ENCODE measurements around the gene ELANE. TPM values are rescaled to one million over a fixed set of nuclear protein-coding genes. Genes with fewer than 3 reads are reported as not detected.

The ELANE gene
- 0.81 TPM for total RNA-seq

- no peak for DNase-seq (ENCODE audit: low spot score)
Measured at GRCh38 chr19:852136-853013, at the start of gene ELANE. ELANE (plus strand) TSS chr19:852303; CDS start chr19:852329, 26 bp downstream.

- no peak for DNase-seq (ENCODE audit: low spot score)
Measured at GRCh38 chr19:802498-803098, 49.5 kb upstream of the ELANE start.

- no peak for DNase-seq (ENCODE audit: low spot score)
Measured at GRCh38 chr19:803099-803561, 49.0 kb upstream of the ELANE start.

DNA sequence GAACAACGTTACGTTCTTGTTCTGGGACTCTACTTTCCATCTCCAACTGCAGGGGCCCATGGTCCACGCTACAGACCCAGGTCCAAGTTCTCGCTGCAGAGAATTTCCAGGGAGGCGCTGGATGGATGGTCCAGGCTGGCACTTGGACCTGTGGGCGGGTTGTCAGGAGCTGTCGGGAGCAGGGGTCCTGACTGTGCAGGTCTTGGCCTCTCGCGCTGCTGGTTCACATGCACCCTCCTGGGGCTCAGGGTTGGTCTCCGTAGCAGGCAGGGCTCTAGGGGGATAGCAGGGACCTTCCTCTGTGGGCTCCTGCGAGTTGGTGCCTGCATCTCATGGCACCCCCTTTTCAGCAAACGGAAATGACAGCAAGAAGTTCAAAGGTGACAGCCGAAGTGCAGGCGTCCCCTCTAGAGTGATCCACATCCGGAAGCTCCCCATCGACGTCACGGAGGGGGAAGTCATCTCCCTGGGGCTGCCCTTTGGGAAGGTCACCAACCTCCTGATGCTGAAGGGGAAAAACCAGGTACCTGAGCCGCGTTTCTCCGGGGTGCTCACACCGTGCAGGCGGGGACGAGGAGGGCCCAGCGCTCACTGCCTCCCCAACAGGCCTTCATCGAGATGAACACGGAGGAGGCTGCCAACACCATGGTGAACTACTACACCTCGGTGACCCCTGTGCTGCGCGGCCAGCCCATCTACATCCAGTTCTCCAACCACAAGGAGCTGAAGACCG lies 48.3 kb upstream of the ELANE start:
- DNase-seq (ENCODE audit: low spot score): no peak

DNA sequence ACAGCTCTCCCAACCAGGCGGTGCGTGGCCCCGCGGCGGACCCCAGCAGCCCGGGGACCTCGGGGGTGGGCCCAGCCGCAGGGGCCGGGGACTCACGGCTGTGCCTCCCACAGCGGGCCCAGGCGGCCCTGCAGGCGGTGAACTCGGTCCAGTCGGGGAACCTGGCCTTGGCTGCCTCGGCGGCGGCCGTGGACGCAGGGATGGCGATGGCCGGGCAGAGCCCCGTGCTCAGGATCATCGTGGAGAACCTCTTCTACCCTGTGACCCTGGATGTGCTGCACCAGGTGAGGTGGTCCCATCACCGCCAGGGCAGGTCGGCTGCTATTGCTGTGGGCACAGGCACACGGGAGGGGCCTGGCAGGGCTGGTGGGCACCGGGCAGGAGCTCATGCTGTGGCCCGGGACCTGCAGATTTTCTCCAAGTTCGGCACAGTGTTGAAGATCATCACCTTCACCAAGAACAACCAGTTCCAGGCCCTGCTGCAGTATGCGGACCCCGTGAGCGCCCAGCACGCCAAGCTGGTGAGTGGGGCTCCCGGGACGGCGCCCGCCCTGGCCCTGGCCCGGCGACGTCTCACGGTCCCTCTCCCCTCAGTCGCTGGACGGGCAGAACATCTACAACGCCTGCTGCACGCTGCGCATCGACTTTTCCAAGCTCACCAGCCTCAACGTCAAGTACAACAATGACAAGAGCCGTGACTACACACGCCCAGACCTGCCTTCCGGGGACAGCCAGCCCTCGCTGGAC lies 47.5 kb upstream of the ELANE start:
- no peak for DNase-seq (ENCODE audit: low spot score)

- DNase-seq (ENCODE audit: low spot score): no peak
Measured at GRCh38 chr19:805166-805551, 46.9 kb upstream of the ELANE start.

DNA sequence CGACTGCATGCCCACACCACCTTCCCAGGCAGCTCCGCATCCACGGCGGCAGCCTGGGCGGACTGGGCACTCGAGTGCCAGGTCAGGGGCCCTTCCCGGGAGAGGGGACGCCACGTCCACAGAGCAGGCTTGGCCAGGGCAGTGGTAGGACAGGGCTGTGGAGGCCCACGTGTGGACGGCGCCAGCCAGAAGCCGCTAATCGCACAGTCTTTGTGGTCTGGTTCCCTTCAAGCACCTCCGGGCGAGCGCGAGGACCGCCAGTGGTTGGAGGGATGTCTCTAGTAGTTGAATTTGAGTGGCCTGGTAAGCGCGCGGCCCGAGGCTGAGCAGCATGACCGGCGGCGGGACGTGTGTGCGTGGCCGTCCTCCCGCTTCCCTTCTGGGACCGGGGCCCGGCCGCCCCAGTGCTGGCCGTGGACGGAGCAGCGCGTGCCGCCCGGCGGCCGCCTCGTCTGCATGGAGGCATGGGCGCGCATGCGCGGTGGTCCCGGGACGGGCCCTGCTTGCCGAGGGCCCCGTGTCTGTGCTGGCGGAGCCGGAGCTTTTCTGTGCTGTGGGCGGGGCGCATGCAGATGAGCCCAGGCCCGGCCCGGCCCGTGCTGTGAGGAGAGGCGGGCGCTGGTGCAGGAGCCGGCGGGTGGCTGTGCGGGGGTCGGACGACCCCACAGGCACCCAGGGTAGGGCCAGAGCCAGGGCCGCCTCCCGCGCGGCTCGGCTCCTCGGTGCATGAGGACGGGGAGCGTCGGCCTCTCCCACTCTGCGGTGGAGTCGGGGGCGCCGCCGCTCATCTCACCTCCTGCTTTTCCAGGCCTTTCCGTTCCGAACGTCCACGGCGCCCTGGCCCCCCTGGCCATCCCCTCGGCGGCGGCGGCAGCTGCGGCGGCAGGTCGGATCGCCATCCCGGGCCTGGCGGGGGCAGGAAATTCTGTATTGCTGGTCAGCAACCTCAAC lies 46.2 kb upstream of the ELANE start:
- no peak for DNase-seq (ENCODE audit: low spot score)

GRCh38 chr19:806815-807421 lies 45.2 kb upstream of the ELANE start:
- no peak for DNase-seq (ENCODE audit: low spot score)

GRCh38 chr19:807627-808422 lies 44.3 kb upstream of the ELANE start:
- DNase-seq (ENCODE audit: low spot score): no peak

- DNase-seq (ENCODE audit: low spot score): no peak
Measured at GRCh38 chr19:808423-808775, 43.7 kb upstream of the ELANE start.

GRCh38 chr19:810077-810855 lies 41.8 kb upstream of the ELANE start:
- no peak for DNase-seq (ENCODE audit: low spot score)

GRCh38 chr19:810883-811489 lies 41.1 kb upstream of the ELANE start:
- DNase-seq (ENCODE audit: low spot score): no peak

GRCh38 chr19:811506-812048 lies 40.5 kb upstream of the ELANE start:
- no peak for DNase-seq (ENCODE audit: low spot score)

DNA sequence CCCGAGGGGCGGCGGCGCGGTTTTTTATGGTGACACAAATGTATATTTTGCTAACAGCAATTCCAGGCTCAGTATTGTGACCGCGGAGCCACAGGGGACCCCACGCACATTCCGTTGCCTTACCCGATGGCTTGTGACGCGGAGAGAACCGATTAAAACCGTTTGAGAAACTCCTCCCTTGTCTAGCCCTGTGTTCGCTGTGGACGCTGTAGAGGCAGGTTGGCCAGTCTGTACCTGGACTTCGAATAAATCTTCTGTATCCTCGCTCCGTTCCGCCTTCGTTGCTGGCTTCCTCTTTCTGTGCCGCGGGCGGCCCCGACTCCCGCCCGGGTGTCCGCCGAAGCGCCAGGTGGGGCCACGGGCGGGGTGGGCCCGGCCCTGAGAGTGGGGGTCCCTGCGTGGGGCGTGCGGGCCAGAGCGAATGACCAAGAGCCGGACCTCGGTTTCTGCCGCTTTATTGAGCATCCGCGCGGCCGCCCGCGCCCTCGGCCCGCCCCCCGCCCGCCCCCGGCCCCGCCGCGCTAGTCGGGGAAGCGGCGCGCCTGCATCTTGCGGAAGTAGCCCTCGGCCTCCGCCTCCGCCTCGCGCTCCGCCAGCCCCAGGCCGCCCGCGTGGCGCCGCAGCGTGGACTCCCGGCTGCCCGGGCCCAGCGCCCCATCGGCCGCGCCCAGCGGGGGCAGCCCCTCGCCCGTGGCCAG lies 39.9 kb upstream of the ELANE start:
- DNase-seq (ENCODE audit: low spot score): no peak

DNA sequence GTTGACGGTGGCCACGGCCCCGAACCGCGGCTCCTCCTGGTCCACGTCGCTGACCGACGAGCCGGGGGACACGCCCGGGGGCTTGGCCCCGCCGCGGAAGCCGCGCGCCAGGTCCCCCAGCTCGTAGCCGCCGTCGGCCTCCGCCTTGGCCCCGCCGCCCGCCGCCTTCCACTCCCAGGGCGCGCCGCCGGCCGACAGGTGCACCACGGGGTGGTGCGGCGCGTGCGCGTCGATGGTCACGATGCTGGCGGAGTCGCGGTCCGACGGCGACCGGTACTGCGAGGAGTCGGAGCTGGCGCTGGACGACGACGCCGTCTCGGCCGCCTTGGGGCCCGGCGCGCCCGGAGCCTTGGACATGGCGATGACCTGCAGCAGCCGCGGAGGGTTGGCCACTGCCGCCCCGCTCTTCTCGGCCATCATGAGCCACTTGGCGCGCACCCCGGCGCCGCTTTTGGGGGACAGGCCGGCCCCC lies 39.3 kb upstream of the ELANE start:
- no peak for DNase-seq (ENCODE audit: low spot score)

DNA sequence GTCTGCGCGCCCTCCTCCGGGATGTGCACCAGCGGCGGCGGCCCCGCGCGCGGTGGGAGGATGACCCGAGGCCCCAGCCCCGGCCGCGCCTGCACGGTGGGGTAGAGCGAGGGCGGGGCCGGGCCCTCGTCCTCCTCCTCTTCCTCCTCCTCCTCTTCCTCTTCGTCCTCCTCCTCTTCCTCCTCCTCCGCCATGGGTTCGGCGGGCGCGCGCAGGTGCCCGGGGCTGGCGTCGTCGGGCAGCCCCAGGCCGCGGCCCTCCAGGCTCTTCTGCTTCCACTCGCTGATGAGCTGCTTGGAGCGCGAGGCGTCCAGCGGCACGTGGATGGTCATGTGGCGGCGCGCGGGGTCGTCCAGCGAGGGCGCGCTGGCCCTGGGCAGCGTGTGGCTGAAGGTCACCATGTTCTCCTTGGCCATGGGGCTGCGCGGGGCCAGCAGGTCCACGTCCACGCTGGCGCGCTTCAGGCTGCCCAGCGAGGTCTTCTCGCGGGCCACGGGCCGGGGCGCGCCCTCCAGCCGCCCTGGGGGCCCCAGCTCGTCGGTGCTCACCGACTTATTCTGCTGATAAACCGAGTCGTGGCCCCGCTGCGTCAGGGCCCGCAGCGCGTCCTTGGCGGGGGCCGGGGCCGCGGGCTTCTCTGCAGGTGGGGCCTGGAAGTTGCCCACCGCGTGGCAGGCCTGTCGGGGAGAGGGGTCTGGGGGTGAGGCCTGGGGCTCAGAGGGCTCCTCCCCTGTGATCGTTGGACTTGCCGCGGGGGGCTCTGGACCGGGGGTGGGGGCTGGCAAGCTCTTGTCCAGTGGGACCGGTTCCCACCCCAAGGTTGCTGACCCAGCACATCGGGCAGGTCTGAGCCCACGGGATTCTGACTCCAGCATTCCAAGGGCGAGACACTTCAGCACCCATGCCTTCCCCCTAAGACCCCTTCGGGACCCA lies 38.6 kb upstream of the ELANE start:
- no peak for DNase-seq (ENCODE audit: low spot score)
